Left cardiac atrium (tissue), 4 donors: ENCODE results near the gene MAGI3. TPM values are rescaled to one million over a fixed set of nuclear protein-coding genes. Genes with fewer than 3 reads are reported as not detected.
"Not testable (repeated sequence)": the region's sequence is repeated elsewhere in the genome, so short reads cannot be mapped to it uniquely, and the experiment has no call there.

Source experiments
- ATAC-seq, 2 donors: fragments of 200-7000 bp; cut with Tn5 transposase; one replicate each; pipeline ENCODE4 v1.9.1; 2020; ENCODE audit warnings: mild to moderate bottlenecking in 2 of 2, moderate library complexity in 2 of 2
- DNase-seq: peaks from one replicate; pipeline ENCODE4 v3.0.0-alpha.2; 2020
- intact Hi-C, 2 donors: fragments of 100-400 bp; cut with DNase I; formaldehyde crosslinking; loops; one replicate each; pipeline versions ENCODE4 v1.14.1 to v1.15.1; 2022 to 2023
- total RNA-seq, 2 donors: library from RNA; stranded (reverse); fragmentation: NEBNext Ultra II Directional; extraction: Animal tissue kit (Norgen Biotek cat#: 25700); gene quantifications; one replicate each; pipeline ENCODE4 v1.2.1, GENCODE V29; 2021
- donor health status: DM: no; HTN: yes; CAD: no.
- donor health status: DM: no; HTN: yes; CAD: no; lungs with severe emphysema.
- donor health status: DM: yes; HTN: yes; CAD: no.
- donor health status: Dilated cardiomyopathy.

Gene MAGI3
- total RNA-seq, 2 donors from 2014 or later: 7.2 to 7.9 TPM

- no peak for ATAC-seq
- intact Hi-C loops: no loop called here
- no peak for DNase-seq
These were observed 4.5 kb downstream of the MAGI3 start for GRCh38 chr1:113394863-113395259.

GRCh38 chr1:113396102-113396501, 5.8 kb downstream of the MAGI3 start:
- DNase-seq: no peak
- ATAC-seq: no peak
- intact Hi-C loops: no loop called here

DNA sequence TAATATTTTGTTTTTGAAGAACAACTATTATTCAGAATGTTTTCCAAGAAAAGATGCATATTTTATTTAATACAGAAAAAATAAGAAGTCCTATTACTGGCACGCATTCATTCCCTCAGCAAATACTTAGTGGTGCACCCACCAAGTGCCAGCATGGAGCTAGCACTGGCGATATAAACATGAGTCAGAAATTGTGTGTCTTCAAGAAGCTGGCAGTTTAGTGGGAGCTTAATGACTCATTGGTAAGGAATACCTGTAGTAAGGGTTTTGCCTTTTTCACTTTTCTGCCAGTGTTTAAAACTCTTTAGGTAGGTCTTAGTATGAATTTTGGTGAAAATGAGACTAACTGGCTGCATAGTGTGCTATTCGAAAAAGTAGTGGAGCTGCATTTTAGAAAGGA, 6.3 kb downstream of the MAGI3 start:
- no peak for DNase-seq
- intact Hi-C loops: no loop called here

DNA sequence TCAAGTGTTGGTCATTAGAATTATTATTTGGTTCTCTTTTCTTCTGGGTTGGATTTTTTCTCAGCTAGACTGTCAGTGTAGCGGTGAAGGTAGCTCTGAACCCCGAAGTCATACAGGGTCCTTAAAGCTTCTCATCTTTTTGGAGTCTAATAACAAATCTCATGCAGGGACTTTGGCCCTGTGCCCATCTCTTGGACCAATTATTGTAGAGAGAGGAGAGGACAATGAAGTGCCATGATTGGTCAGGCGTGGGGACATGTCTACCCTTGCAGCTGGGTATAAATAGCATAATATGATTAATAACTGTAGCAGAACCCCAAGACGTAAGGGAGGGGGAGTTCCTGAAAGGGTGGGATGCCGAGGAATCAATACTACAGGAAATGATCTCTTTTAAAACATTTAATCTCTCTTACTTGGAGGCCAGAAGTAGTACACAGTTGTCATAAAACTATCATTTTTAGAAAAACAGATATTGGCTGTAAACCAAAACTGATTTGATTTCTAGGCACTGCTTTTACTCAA, 8.8 kb downstream of the MAGI3 start:
- intact Hi-C loops: no loop called here
- no peak for DNase-seq

More for the DNA sequence above, 6.3 kb downstream of the MAGI3 start:
- ATAC-seq: peak in 1 of 2 donors; percentile 85

GRCh38 chr1:113401067-113401466, 10.8 kb downstream of the MAGI3 start:
- no peak for DNase-seq
- ATAC-seq: no peak
- intact Hi-C loops: no loop called here

More for the DNA sequence above, 8.8 kb downstream of the MAGI3 start:
- no peak for ATAC-seq

DNA sequence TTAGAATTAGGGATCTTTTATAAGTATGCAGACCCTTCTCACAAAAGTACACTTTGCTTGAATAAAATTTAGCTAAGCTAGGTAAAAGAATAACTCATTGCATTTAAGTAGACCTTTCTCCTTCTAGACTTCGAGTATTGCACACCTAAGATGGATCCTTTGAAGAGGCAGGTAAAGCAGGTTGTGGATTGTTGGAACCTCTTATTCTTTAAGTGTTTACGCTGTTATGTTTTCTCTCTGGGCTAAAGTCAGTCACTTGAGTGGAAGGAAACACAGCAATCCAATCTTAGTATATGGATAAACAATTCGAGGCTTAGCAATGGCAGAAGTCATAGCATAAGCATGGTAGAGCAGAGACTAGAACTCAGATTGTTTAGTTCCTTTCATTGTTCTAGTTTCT, 11.4 kb downstream of the MAGI3 start:
- ATAC-seq (no peak), DNase-seq (no peak)
- intact Hi-C loops: no loop called here

GRCh38 chr1:113403065-113403464, 12.8 kb downstream of the MAGI3 start:
- no peak for DNase-seq
- intact Hi-C loops: no loop called here
- ATAC-seq: no peak

DNA sequence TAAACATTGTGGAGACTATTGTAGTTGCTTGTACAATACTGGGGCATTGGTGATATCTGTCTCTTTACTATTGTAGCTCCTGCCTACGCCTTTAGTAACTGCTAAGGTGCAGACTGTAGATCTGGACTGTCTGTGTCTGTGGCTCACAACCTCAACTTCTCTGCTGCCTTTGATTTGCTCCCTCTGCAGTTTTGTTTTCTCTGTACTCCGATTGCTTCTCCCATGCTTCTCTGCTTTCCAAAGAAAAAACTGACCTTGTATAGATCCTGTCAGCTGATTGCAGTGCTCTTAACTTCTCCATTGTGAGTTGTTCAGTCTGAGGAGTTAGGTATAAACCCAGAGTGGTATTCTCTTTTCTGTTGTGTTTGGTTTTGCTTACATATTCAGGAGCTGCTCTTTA, 15.3 kb downstream of the MAGI3 start:
- DNase-seq (no peak), ATAC-seq (no peak)
- intact Hi-C loops: no loop called here

GRCh38 chr1:113406149-113406548, 15.8 kb downstream of the MAGI3 start:
- ATAC-seq, intact Hi-C loops, DNase-seq: not testable (repeated sequence)

- DNase-seq (no peak), ATAC-seq (no peak)
- intact Hi-C loops: no loop called here
These were observed 19.0 kb downstream of the MAGI3 start for GRCh38 chr1:113409363-113409762.

DNA sequence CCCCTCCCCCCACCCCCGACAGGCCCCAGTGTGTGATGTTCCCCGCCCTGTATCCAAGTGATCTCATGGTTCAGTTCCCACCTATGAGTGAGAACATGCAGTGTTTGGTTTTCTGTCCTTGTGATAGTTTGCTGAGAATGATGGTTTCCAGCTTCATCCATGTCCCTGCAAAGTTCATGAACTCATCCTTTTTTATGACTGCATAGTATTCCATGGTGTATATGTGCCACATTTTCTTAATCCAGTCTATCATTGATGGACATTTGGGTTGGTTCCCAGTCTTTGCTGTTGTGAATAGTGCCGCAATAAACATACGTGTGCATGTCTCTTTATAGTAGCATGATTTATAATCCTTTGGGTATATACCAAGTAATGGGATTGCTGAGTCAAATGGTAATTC, 21.7 kb downstream of the MAGI3 start:
- ATAC-seq, intact Hi-C loops: not testable (repeated sequence)

DNA sequence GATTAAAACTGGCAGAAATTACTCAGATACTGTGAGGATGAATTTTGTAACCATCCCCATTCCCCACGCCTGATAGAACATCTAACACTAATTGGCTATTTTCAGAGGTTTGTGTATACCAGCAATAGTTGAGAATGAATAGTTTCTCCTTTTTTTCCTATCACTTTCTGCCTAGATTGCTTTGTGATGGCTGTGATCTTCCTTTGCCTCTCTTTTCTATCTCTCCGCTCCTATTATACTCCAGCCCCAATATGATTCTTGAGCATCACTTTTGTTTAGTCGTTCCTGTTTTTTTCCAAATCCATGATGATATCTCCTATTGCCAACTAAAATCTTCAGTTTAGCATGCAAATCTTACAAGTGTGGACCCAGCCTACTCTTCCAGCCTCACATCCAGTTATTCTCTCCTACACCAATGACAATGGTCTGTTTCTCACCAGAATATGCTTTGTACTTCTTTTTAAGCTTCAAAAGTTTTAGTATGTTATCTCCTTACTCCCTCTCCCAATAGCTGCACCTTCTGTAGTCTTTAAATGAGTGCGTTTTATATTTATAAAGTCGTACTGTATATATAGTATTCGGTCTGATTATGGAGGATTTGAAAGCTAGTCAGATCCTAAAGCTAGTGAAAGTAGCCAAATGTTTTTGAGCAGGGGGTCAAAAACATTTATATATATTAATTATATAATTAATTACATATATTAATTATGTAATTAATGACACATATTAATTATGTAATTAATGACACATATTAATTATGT, 25.2 kb downstream of the MAGI3 start:
- intact Hi-C loops: no loop called here
- DNase-seq (no peak), ATAC-seq (no peak)

More for the DNA sequence above, 21.7 kb downstream of the MAGI3 start:
- not testable (repeated sequence) for DNase-seq

- DNase-seq, ATAC-seq, intact Hi-C loops: not testable (repeated sequence)
These were observed 25.8 kb downstream of the MAGI3 start for GRCh38 chr1:113416071-113416470.

DNA sequence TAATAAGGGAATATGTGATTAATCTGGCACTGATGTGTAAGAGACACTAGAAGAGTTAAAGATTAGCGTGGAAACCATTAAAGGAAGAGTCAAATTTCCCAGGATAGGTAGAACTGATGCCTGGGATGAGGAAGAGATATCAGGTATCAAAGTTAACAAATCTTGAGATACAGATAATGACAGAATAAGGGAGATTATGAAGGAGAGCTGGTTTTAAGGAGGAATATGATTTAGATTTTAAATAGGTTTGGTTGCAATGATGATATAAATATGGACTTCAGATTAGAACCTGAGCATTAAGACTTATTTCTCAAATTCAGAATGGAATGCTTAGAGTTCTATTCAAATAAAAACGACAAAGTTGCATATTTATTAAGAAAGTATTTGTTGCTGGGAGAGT, 26.2 kb downstream of the MAGI3 start:
- DNase-seq (no peak), ATAC-seq (no peak)
- intact Hi-C loops: no loop called here

- DNase-seq (no peak), ATAC-seq (no peak)
- intact Hi-C loops: no loop called here
These were observed 32.2 kb downstream of the MAGI3 start for GRCh38 chr1:113422315-113423068.

DNA sequence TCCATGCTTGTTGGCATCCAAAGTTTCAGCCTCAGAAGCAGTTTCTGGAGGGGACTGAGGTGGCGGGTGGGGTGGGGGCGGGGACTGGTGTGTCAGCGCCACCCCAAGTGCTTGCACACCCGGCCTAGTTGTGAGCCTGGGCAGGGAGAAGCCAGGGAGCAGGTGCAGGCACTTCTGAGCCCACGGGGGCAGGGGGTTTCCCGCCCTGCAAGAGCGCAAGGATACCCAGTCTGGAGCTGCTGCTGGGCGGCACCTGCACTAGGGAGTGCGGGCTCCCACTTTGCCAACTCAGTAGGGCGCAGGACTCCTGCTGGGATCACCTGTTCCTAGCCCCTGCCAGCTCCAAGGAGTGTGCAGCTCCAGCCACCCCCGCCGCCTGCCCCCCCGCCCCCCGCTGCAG, 33.5 kb downstream of the MAGI3 start:
- intact Hi-C loops: no loop called here
- ATAC-seq: no peak
- DNase-seq: no peak

GRCh38 chr1:113429461-113430153, 39.3 kb downstream of the MAGI3 start:
- intact Hi-C loops: no loop called here
- DNase-seq (no peak), ATAC-seq (no peak)

DNA sequence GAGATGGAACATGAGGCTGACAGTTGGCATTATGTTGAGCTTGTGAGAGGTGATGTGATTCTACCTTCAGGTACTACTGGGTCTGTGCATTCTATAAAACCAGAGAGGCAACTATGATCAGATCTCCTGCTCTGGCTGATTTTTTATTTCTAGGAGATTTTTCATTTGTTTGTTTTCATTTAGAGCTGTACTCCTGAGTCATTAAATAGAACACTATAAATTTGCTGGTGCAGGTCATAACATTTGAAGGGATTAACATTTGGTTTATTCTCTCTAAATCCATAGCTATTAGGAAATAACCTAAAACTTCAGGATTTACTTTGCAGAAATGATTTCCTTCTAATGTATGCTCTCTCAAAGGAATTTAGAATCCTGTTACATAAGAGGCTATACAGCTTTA, 42.9 kb downstream of the MAGI3 start:
- DNase-seq: no peak
- ATAC-seq: no peak
- intact Hi-C loops: no loop called here

- intact Hi-C loops: no loop called here
- DNase-seq (no peak), ATAC-seq (no peak)
These were observed 44.0 kb downstream of the MAGI3 start for GRCh38 chr1:113434081-113434873.
